HepG2 (cell line): ENCODE data around the gene ADAT3. TPM values are rescaled to one million over a fixed set of nuclear protein-coding genes. Genes with fewer than 3 reads are reported as not detected.

Experiments used
- ETV5 ChIP-seq: IDR thresholded peaks from 2 replicates; pipeline ENCODE4 v1.6.1; 2018; ENCODE audit warnings: missing biosample characterization, missing genetic modification reagents, inconsistent platforms, borderline replicate concordance
- FOXC1 ChIP-seq: sonication (generic); formaldehyde crosslinking; IDR thresholded peaks from 2 replicates; pipeline ENCODE4 v1.8.0; 2022; ENCODE audit warnings: mild to moderate bottlenecking, missing genetic modification reagents, borderline replicate concordance
- ISL2 ChIP-seq: sonication (generic); formaldehyde crosslinking; IDR thresholded peaks from 2 replicates; pipeline ENCODE4 v1.5.0; 2020; ENCODE audit warnings: missing genetic modification reagents
- MED1 ChIP-seq: sonication (generic); formaldehyde crosslinking; IDR thresholded peaks from 2 replicates; pipeline ENCODE4 v1.4.0; 2020; ENCODE audit warnings: missing genetic modification reagents
- RBFOX2 ChIP-seq: fragments of 200-400 bp; formaldehyde crosslinking; IDR thresholded peaks from 2 replicates; pipeline ENCODE4 v1.6.1; 2017; ENCODE audit warnings: low read depth, mild to moderate bottlenecking, low read length
- RFX1 ChIP-seq: fragments of 450-650 bp; IDR thresholded peaks from 2 replicates; pipeline ENCODE4 v1.6.1; 2017
- RXRA ChIP-seq: sonication (generic); formaldehyde crosslinking; IDR thresholded peaks from 2 replicates; pipeline ENCODE4 v1.5.1; 2020; ENCODE audit warnings: missing genetic modification reagents
- TAF15 ChIP-seq: fragments of 200-400 bp; formaldehyde crosslinking; IDR thresholded peaks from one replicate; pipeline ENCODE4 v1.6.1; 2018; ENCODE audit warnings: mild to moderate bottlenecking, low read depth, low read length; ENCODE audit not compliant: poor library complexity, severe bottlenecking
- ZNF530 ChIP-seq: sonication (generic); formaldehyde crosslinking; IDR thresholded peaks from 2 replicates; pipeline ENCODE4 v1.5.0; 2020; ENCODE audit warnings: low read depth, mild to moderate bottlenecking, missing genetic modification reagents
- ZNF564 ChIP-seq: sonication (generic); formaldehyde crosslinking; IDR thresholded peaks from 2 replicates; pipeline ENCODE4 v1.8.1; 2023; ENCODE audit warnings: mild to moderate bottlenecking, missing genetic modification reagents
- ZNF674 ChIP-seq: sonication (generic); formaldehyde crosslinking; IDR thresholded peaks from 2 replicates; pipeline ENCODE4 v1.5.0; 2020; ENCODE audit warnings: low read depth, mild to moderate bottlenecking, missing genetic modification reagents
- ZNF678 ChIP-seq: sonication (generic); formaldehyde crosslinking; IDR thresholded peaks from 2 replicates; pipeline ENCODE4 v1.4.0; 2020; ENCODE audit warnings: mild to moderate bottlenecking, missing genetic modification reagents
- ZNF790 ChIP-seq: sonication (generic); formaldehyde crosslinking; IDR thresholded peaks from 2 replicates; pipeline ENCODE4 v1.8.0; 2022; ENCODE audit warnings: missing genetic modification reagents, mild to moderate bottlenecking, borderline replicate concordance
- polyA plus RNA-seq, 8 experiments: library from polyadenylated mRNA; depleted of rRNA in 3 of 8; stranded (reverse) in 7 of 8; unstranded in 1 of 8; fragments of >200 nt; fragmentation: Illumina TruSeq in 4 of 8; extraction: Trizol in 4 of 8; gene quantifications; 2 replicates each; pipeline versions ENCODE4 v1.2.1 to v1.2.3, GENCODE V29; 2011 to 2016; ENCODE audit warnings: low read depth in 4 of 8, missing spikeins in 1 of 8, mixed read lengths in 1 of 8; ENCODE audit not compliant: insufficient read depth in 1 of 8
- total RNA-seq, 5 experiments: library from RNA; depleted of rRNA; stranded (reverse); fragments of >200 nt; fragmentation: Illumina TruSeq; extraction: Trizol; gene quantifications; 2 replicates each; pipeline ENCODE4 v1.2.3, GENCODE V29; 2016; ENCODE audit warnings: low read depth in 1 of 5
- TF ChIP-seq, protein P1 (sequence below): sonication (generic); formaldehyde crosslinking; IDR thresholded peaks from 2 replicates; pipeline ENCODE4 v1.4.0; 2020; ENCODE audit warnings: mild to moderate bottlenecking, low read depth, missing genetic modification reagents
- TF ChIP-seq, protein P2 (sequence below): sonication (generic); formaldehyde crosslinking; IDR thresholded peaks from 2 replicates; pipeline ENCODE4 v1.8.1; 2023; ENCODE audit warnings: mild to moderate bottlenecking, missing genetic modification reagents
- TF ChIP-seq, protein P3 (sequence below): sonication (generic); formaldehyde crosslinking; IDR thresholded peaks from 2 replicates; pipeline ENCODE4 v1.4.0; 2020; ENCODE audit warnings: missing genetic modification reagents

ADAT3 gene
- total and polyA plus RNA-seq, 2 of the 13 experiments (the other 11 are each of a cell fraction or from before 2014, with no cell fraction given), result 0.95 to 3.5 TPM

DNA sequence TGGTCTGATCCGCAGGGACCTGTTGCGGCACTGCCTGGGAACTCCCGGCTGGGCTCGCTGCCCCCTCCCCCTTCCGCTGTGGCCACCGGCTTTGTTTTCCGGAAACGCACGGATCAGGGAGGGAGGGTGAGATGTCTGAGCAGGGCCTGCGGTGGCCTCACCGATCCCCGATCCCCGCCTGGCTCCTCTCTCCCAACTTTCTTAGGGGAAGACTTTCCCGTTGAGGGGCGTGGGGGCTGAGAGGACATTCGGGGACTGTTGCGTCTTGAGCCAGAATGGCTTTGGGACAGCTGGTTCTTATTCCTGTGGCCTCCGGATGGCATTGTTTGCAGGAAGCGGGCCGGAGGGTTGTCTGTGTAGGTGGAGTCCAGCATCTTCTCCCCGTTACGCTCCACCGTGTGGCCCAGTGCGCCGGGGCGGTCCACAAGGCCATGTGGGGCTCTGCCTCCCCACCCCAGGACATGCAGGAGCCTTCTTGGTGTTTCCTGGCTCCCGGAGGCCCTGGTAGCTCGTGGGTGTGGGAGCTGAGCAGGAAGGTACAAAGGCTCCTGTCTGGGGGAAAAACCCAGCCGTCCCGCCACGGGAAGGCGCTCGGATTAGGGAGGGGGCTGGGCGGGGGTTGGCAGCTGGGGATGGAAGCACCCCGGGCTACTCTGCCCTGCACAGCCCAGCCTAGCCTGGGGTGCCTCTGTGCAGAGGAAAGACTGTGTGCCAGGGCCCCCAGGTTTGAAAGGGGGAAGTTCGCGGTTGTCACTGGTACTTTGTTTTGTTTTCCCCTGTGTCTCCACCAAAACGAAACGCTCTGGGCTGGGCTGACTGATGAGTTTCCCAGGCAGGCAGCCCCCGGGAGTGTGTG, 37.1 kb downstream of the ADAT3 start (continued):
- TF ChIP-seq, protein P1, sequence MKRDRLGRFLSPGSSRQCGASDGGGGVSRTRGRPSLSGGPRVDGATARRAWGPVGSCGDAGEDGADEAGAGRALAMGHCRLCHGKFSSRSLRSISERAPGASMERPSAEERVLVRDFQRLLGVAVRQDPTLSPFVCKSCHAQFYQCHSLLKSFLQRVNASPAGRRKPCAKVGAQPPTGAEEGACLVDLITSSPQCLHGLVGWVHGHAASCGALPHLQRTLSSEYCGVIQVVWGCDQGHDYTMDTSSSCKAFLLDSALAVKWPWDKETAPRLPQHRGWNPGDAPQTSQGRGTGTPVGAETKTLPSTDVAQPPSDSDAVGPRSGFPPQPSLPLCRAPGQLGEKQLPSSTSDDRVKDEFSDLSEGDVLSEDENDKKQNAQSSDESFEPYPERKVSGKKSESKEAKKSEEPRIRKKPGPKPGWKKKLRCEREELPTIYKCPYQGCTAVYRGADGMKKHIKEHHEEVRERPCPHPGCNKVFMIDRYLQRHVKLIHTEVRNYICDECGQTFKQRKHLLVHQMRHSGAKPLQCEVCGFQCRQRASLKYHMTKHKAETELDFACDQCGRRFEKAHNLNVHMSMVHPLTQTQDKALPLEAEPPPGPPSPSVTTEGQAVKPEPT (CRISPR knock-in tag), result no peak
- TF ChIP-seq ETV5, result peak; percentile 96
- peak; percentile 59 for TF ChIP-seq RBFOX2
- TF ChIP-seq TAF15, result no peak
- no peak for TF ChIP-seq ZNF564
- TF ChIP-seq ZNF674, result no peak
- TF ChIP-seq RFX1, result no peak
- TF ChIP-seq ZNF678 (CRISPR knock-in tag), result no peak
- TF ChIP-seq, protein P2, sequence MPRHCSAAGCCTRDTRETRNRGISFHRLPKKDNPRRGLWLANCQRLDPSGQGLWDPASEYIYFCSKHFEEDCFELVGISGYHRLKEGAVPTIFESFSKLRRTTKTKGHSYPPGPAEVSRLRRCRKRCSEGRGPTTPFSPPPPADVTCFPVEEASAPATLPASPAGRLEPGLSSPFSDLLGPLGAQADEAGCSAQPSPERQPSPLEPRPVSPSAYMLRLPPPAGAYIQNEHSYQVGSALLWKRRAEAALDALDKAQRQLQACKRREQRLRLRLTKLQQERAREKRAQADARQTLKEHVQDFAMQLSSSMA (CRISPR knock-in tag), result no peak
- no peak for TF ChIP-seq FOXC1 (CRISPR knock-in tag)
- TF ChIP-seq ZNF530, result no peak
- TF ChIP-seq, protein P3, sequence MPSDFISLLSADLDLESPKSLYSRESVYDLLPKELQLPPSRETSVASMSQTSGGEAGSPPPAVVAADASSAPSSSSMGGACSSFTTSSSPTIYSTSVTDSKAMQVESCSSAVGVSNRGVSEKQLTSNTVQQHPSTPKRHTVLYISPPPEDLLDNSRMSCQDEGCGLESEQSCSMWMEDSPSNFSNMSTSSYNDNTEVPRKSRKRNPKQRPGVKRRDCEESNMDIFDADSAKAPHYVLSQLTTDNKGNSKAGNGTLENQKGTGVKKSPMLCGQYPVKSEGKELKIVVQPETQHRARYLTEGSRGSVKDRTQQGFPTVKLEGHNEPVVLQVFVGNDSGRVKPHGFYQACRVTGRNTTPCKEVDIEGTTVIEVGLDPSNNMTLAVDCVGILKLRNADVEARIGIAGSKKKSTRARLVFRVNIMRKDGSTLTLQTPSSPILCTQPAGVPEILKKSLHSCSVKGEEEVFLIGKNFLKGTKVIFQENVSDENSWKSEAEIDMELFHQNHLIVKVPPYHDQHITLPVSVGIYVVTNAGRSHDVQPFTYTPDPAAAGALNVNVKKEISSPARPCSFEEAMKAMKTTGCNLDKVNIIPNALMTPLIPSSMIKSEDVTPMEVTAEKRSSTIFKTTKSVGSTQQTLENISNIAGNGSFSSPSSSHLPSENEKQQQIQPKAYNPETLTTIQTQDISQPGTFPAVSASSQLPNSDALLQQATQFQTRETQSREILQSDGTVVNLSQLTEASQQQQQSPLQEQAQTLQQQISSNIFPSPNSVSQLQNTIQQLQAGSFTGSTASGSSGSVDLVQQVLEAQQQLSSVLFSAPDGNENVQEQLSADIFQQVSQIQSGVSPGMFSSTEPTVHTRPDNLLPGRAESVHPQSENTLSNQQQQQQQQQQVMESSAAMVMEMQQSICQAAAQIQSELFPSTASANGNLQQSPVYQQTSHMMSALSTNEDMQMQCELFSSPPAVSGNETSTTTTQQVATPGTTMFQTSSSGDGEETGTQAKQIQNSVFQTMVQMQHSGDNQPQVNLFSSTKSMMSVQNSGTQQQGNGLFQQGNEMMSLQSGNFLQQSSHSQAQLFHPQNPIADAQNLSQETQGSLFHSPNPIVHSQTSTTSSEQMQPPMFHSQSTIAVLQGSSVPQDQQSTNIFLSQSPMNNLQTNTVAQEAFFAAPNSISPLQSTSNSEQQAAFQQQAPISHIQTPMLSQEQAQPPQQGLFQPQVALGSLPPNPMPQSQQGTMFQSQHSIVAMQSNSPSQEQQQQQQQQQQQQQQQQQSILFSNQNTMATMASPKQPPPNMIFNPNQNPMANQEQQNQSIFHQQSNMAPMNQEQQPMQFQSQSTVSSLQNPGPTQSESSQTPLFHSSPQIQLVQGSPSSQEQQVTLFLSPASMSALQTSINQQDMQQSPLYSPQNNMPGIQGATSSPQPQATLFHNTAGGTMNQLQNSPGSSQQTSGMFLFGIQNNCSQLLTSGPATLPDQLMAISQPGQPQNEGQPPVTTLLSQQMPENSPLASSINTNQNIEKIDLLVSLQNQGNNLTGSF (CRISPR knock-in tag), result no peak
- no peak; the same call in 1 of the 2 replicates for TF ChIP-seq RXRA (CRISPR knock-in tag)
- 0 out of 2 replicates have a peak, but pooled peaks have one; percentile 26 for TF ChIP-seq ISL2 (CRISPR knock-in tag)
- no peak for TF ChIP-seq ZNF790
- peak; percentile 52 for TF ChIP-seq MED1 (CRISPR knock-in tag)
